ENCODE results near the gene IL7R. TPM values are rescaled to one million over a fixed set of nuclear protein-coding genes. Genes with fewer than 3 reads are reported as not detected.

The IL7R gene
- total and polyA plus RNA-seq, 10 of the 15 experiments (the other 5 are each of a cell fraction or from before 2014, with no cell fraction given): 0.40 to 21.1 (median 0.85) TPM

DNA sequence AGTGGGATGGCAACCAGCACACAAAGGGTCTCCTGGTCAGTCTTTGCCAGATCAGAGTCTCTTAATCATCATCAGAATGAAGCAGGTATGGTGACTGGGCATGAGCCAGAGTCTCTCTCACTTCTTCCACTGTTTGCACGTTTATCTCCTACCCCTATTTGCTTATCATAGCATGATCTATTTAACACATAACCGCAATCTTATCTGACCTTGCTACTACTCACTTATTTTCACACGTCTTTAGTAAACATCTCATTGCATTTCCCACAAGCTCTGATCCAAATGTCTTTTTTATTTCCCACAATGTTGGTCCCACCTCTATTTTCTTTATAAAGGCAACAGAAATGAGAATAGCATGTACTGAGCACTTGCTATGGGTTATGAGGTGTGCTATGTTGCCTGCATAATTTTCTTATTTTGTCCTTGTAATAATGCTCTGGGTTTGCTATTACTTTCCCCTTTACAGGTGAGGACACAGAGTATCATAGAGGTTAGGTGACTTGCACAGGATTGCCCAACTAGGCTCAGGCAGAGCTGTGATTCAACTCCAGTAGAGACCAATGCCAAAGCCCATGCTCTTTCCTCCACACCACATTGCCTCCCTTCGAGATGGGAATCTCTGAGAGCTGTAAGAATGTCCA, 39.7 kb upstream of the IL7R start:
- no peak for DNase-seq (ENCODE audit: low read depth, low spot score)
- no peak for FAIRE-seq
- H2AFZ ChIP-seq (ENCODE audit: control insufficient read depth, low read depth, low read length): no peak overlapping the region
- WGBS (ENCODE audit: insufficient coverage, insufficient replicate concordance, low lambda C conversion rate, missing lambda C conversion rate): 19% methylated on average over 4 of the region's 4 CpGs
- no peaks in the 10 kb centered on the region for H3K79me2 ChIP-seq (ENCODE audit: control insufficient read depth, insufficient read depth, low read length)
- no peak overlapping the region for H3K4me3 ChIP-seq
- no peak for ATAC-seq
- ChIA-PET POLR2A (no interaction called here), RAD21 (ENCODE audit: unreplicated experiment) (interaction anchor here (1.3 kb wide), 1 partner anchor 108 kb away, joined by 3 read pairs; no protein-coding TSS in a partner anchor), SMC1A (ENCODE audit: uncharacterized antibody, unreplicated experiment) (interaction anchor here (1.2 kb wide), 1 partner anchor 108 kb away, joined by 5 read pairs; no protein-coding TSS in a partner anchor), CTCF (interaction anchor here (1.2 to 1.4 kb wide), 2 partner anchors 14 to 38 kb away, joined by 3 read pairs; no protein-coding TSS in a partner anchor)
- H3K9me3 ChIP-seq (replicated peaks; ENCODE audit: control insufficient read depth, insufficient read depth, low read length): no peaks in the 10 kb centered on the region
- no peaks in the 10 kb centered on the region for H3K4me1 ChIP-seq (ENCODE audit: control insufficient read depth, insufficient read depth, low read length)
- H3K27me3 ChIP-seq (replicated peaks in 1 of 2; ENCODE audit: control insufficient read depth in 2 of 2, insufficient read depth in 2 of 2, low read length in 1 of 2): no peaks in the 10 kb centered on the region
- H3K9ac ChIP-seq (ENCODE audit: control insufficient read depth, insufficient read depth, low read length): no peak overlapping the region
- BruUV-seq (replicated peaks): no TSS peak
- in situ Hi-C loops (cut with MboI) (no loop called here), intact Hi-C loops (cut with micrococcal nuclease; ENCODE audit: unreplicated experiment) (no loop called here)
- no peak overlapping the region for H3K4me2 ChIP-seq (ENCODE audit: control insufficient read depth, insufficient read depth)
- no peaks in the 10 kb centered on the region for H4K20me1 ChIP-seq (ENCODE audit: control insufficient read depth, insufficient read depth)
- no peaks in the 10 kb centered on the region for H3K36me3 ChIP-seq (ENCODE audit: control insufficient read depth in 2 of 2, insufficient read depth in 2 of 2, low read length in 1 of 2)
- H3K27ac ChIP-seq (ENCODE audit: control insufficient read depth, insufficient read depth): no peak overlapping the region
- no peak for TF ChIP-seq SPI1 (IDR thresholded peaks at IDR 0.05; ENCODE audit: borderline replicate concordance, insufficient read depth, low read depth, low read length)
- no peak for TF ChIP-seq SREBF1 (IDR thresholded peaks at IDR 0.05; ENCODE audit: low read length)
- TF ChIP-seq, protein P1, sequence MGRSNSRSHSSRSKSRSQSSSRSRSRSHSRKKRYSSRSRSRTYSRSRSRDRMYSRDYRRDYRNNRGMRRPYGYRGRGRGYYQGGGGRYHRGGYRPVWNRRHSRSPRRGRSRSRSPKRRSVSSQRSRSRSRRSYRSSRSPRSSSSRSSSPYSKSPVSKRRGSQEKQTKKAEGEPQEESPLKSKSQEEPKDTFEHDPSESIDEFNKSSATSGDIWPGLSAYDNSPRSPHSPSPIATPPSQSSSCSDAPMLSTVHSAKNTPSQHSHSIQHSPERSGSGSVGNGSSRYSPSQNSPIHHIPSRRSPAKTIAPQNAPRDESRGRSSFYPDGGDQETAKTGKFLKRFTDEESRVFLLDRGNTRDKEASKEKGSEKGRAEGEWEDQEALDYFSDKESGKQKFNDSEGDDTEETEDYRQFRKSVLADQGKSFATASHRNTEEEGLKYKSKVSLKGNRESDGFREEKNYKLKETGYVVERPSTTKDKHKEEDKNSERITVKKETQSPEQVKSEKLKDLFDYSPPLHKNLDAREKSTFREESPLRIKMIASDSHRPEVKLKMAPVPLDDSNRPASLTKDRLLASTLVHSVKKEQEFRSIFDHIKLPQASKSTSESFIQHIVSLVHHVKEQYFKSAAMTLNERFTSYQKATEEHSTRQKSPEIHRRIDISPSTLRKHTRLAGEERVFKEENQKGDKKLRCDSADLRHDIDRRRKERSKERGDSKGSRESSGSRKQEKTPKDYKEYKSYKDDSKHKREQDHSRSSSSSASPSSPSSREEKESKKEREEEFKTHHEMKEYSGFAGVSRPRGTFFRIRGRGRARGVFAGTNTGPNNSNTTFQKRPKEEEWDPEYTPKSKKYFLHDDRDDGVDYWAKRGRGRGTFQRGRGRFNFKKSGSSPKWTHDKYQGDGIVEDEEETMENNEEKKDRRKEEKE (IDR thresholded peaks at IDR 0.05): no peak
- no peak for TF ChIP-seq IKZF1 (conservative IDR thresholded peaks at IDR 0.05)
- no peak for TF ChIP-seq HDAC2 (IDR thresholded peaks at IDR 0.05)
- TF ChIP-seq, protein P2, sequence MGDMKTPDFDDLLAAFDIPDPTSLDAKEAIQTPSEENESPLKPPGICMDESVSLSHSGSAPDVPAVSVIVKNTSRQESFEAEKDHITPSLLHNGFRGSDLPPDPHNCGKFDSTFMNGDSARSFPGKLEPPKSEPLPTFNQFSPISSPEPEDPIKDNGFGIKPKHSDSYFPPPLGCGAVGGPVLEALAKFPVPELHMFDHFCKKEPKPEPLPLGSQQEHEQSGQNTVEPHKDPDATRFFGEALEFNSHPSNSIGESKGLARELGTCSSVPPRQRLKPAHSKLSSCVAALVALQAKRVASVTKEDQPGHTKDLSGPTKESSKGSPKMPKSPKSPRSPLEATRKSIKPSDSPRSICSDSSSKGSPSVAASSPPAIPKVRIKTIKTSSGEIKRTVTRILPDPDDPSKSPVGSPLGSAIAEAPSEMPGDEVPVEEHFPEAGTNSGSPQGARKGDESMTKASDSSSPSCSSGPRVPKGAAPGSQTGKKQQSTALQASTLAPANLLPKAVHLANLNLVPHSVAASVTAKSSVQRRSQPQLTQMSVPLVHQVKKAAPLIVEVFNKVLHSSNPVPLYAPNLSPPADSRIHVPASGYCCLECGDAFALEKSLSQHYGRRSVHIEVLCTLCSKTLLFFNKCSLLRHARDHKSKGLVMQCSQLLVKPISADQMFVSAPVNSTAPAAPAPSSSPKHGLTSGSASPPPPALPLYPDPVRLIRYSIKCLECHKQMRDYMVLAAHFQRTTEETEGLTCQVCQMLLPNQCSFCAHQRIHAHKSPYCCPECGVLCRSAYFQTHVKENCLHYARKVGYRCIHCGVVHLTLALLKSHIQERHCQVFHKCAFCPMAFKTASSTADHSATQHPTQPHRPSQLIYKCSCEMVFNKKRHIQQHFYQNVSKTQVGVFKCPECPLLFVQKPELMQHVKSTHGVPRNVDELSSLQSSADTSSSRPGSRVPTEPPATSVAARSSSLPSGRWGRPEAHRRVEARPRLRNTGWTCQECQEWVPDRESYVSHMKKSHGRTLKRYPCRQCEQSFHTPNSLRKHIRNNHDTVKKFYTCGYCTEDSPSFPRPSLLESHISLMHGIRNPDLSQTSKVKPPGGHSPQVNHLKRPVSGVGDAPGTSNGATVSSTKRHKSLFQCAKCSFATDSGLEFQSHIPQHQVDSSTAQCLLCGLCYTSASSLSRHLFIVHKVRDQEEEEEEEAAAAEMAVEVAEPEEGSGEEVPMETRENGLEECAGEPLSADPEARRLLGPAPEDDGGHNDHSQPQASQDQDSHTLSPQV (IDR thresholded peaks at IDR 0.05): no peak
- TF ChIP-seq, protein P3, sequence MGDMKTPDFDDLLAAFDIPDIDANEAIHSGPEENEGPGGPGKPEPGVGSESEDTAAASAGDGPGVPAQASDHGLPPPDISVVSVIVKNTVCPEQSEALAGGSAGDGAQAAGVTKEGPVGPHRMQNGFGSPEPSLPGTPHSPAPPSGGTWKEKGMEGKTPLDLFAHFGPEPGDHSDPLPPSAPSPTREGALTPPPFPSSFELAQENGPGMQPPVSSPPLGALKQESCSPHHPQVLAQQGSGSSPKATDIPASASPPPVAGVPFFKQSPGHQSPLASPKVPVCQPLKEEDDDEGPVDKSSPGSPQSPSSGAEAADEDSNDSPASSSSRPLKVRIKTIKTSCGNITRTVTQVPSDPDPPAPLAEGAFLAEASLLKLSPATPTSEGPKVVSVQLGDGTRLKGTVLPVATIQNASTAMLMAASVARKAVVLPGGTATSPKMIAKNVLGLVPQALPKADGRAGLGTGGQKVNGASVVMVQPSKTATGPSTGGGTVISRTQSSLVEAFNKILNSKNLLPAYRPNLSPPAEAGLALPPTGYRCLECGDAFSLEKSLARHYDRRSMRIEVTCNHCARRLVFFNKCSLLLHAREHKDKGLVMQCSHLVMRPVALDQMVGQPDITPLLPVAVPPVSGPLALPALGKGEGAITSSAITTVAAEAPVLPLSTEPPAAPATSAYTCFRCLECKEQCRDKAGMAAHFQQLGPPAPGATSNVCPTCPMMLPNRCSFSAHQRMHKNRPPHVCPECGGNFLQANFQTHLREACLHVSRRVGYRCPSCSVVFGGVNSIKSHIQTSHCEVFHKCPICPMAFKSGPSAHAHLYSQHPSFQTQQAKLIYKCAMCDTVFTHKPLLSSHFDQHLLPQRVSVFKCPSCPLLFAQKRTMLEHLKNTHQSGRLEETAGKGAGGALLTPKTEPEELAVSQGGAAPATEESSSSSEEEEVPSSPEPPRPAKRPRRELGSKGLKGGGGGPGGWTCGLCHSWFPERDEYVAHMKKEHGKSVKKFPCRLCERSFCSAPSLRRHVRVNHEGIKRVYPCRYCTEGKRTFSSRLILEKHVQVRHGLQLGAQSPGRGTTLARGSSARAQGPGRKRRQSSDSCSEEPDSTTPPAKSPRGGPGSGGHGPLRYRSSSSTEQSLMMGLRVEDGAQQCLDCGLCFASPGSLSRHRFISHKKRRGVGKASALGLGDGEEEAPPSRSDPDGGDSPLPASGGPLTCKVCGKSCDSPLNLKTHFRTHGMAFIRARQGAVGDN (IDR thresholded peaks at IDR 0.05): no peak
- TF ChIP-seq RFX5 (IDR thresholded peaks at IDR 0.05; ENCODE audit: low read depth, low read length): no peak
- TF ChIP-seq SREBF2 (IDR thresholded peaks at IDR 0.05; ENCODE audit: low read length): no peak
- TF ChIP-seq MTA3 (IDR thresholded peaks at IDR 0.05; ENCODE audit: borderline replicate concordance, low read length): no peak
- no peak for TF ChIP-seq ZSCAN29 (IDR thresholded peaks at IDR 0.05)
- no peak for TF ChIP-seq CHD4 (IDR thresholded peaks at IDR 0.05)
- TF ChIP-seq SMAD5 (IDR thresholded peaks at IDR 0.05; ENCODE audit: low read depth): no peak

Measured in GM12878 (cell line).